ENCODE measurements around the gene DNMT1.
"Not testable (repeated sequence)": the region's sequence is repeated elsewhere in the genome, so short reads cannot be mapped to it uniquely, and the experiment has no call there.

The DNMT1 gene

GRCh38 chr19:10182847-10183246 lies 11.9 kb downstream of the DNMT1 start:
- no peak for DNase-seq (ENCODE audit: low spot score)

- DNase-seq (ENCODE audit: low spot score): no peak
Measured at GRCh38 chr19:10182076-10182475, 12.7 kb downstream of the DNMT1 start.

- DNase-seq (ENCODE audit: low spot score): no peak
Measured at GRCh38 chr19:10180459-10180858, 14.3 kb downstream of the DNMT1 start.

- DNase-seq (ENCODE audit: low spot score): not testable (repeated sequence)
Measured at GRCh38 chr19:10180024-10180423, 14.7 kb downstream of the DNMT1 start.

- no peak for DNase-seq (ENCODE audit: low spot score)
Measured at GRCh38 chr19:10173527-10173926, 21.2 kb downstream of the DNMT1 start.

GRCh38 chr19:10168386-10168948 lies 26.3 kb downstream of the DNMT1 start:
- no peak for DNase-seq (ENCODE audit: low spot score)

GRCh38 chr19:10167459-10167858 lies 27.3 kb downstream of the DNMT1 start:
- DNase-seq (ENCODE audit: low spot score): no peak

- DNase-seq (ENCODE audit: low spot score): not testable (repeated sequence)
Measured at GRCh38 chr19:10166501-10166900, 28.3 kb downstream of the DNMT1 start.

GRCh38 chr19:10166046-10166445 lies 28.7 kb downstream of the DNMT1 start:
- DNase-seq (ENCODE audit: low spot score): no peak

- DNase-seq (ENCODE audit: low spot score): no peak
Measured at GRCh38 chr19:10163536-10163935, 31.2 kb downstream of the DNMT1 start.

- DNase-seq (ENCODE audit: low spot score): no peak
Measured at GRCh38 chr19:10159610-10160009, 35.1 kb downstream of the DNMT1 start.

- no peak for DNase-seq (ENCODE audit: low spot score)
Measured at GRCh38 chr19:10158485-10158884, 36.3 kb downstream of the DNMT1 start.

GRCh38 chr19:10158071-10158470 lies 36.7 kb downstream of the DNMT1 start:
- DNase-seq (ENCODE audit: low spot score): no peak

GRCh38 chr19:10155839-10156238 lies 38.9 kb downstream of the DNMT1 start:
- no peak for DNase-seq (ENCODE audit: low spot score)

GRCh38 chr19:10152100-10152499 lies 42.7 kb downstream of the DNMT1 start:
- no peak for DNase-seq (ENCODE audit: low spot score)

GRCh38 chr19:10151521-10151920 lies 43.2 kb downstream of the DNMT1 start:
- no peak for DNase-seq (ENCODE audit: low spot score)

GRCh38 chr19:10149427-10149826 lies 45.3 kb downstream of the DNMT1 start:
- no peak for DNase-seq (ENCODE audit: low spot score)

- no peak for DNase-seq (ENCODE audit: low spot score)
Measured at GRCh38 chr19:10146142-10146541, 48.6 kb downstream of the DNMT1 start.

GRCh38 chr19:10145031-10145430 lies 49.7 kb downstream of the DNMT1 start:
- DNase-seq (ENCODE audit: low spot score): no peak

GRCh38 chr19:10144361-10144760 lies 50.4 kb downstream of the DNMT1 start:
- no peak for DNase-seq (ENCODE audit: low spot score)

GRCh38 chr19:10143681-10144080 lies 51.1 kb downstream of the DNMT1 start:
- DNase-seq (ENCODE audit: low spot score): no peak

GRCh38 chr19:10142701-10143375 lies 51.9 kb downstream of the DNMT1 start:
- no peak for DNase-seq (ENCODE audit: low spot score)

GRCh38 chr19:10141973-10142372 lies 52.8 kb downstream of the DNMT1 start:
- no peak for DNase-seq (ENCODE audit: low spot score)

GRCh38 chr19:10141479-10141878 lies 53.3 kb downstream of the DNMT1 start:
- no peak for DNase-seq (ENCODE audit: low spot score)

Measured in SW480 (cell line).